K562 (cell line): ENCODE data around the gene LOXL3. TPM values are rescaled to one million over a fixed set of nuclear protein-coding genes. Genes with fewer than 3 reads are reported as not detected.
A peak's percentile ranks its signal among the peaks of the same experiment; 100 is the strongest.

Experiments
- CHD4 ChIP-seq: fragments of 200-600 bp; sonication (generic); IDR thresholded peaks from 3 replicates; pipeline ENCODE4 v1.6.1; 2012; ENCODE audit warnings: low read depth, mild to moderate bottlenecking, mixed read lengths, low read length, inconsistent platforms; ENCODE audit not compliant: insufficient read depth, insufficient replicate concordance, poor library complexity, severe bottlenecking
- ELK3 ChIP-seq: fragments of 450-650 bp; formaldehyde crosslinking; IDR thresholded peaks from 2 replicates; pipeline ENCODE4 v1.4.0; 2020; ENCODE audit warnings: mild to moderate bottlenecking
- HMG20B ChIP-seq: fragments of 250-450 bp; sonication (Bioruptor Pico); IDR thresholded peaks from 2 replicates; pipeline ENCODE4 v1.5.0; 2021; ENCODE audit warnings: mild to moderate bottlenecking
- IRF1 ChIP-seq: sonication (generic); formaldehyde crosslinking; IDR thresholded peaks from 2 replicates; pipeline ENCODE4 v1.8.0; 2022; ENCODE audit warnings: missing genetic modification reagents, mild to moderate bottlenecking, borderline replicate concordance
- JUNB ChIP-seq: fragments of 450-650 bp; formaldehyde crosslinking; conservative IDR thresholded peaks from 2 replicates; pipeline ENCODE4 v1.4.0; 2020; ENCODE audit warnings: mild to moderate bottlenecking
- JUND ChIP-seq, 2 experiments: IDR thresholded peaks; 2 replicates in 1 of 2; 3 replicates in 1 of 2; pipeline ENCODE4 v1.6.1; 2011; ENCODE audit warnings: borderline replicate concordance in 2 of 2, low read depth in 2 of 2, low read length in 2 of 2, improper control_type of control experiment in 1 of 2, missing biosample characterization in 1 of 2, missing genetic modification characterization in 1 of 2, missing genetic modification reagents in 1 of 2
- MEF2D ChIP-seq: conservative IDR thresholded peaks from 2 replicates; pipeline ENCODE4 v1.6.1; 2016; ENCODE audit warnings: low read depth, missing genetic modification characterization, missing compliant biosample characterization
- NR2F6 ChIP-seq: fragments of 450-650 bp; formaldehyde crosslinking; IDR thresholded peaks from 2 replicates; pipeline ENCODE4 v1.4.0; 2020; ENCODE audit warnings: mild to moderate bottlenecking
- PPARD ChIP-seq: fragments of 250-450 bp; sonication (Bioruptor Pico); IDR thresholded peaks from 2 replicates; pipeline ENCODE4 v1.8.0; 2022; ENCODE audit warnings: inconsistent platforms, mild to moderate bottlenecking, moderate library complexity
- PYGO2 ChIP-seq: fragments of 450-650 bp; IDR thresholded peaks from 2 replicates; pipeline ENCODE4 v1.6.1; 2016; ENCODE audit warnings: mild to moderate bottlenecking, missing genetic modification characterization, moderate library complexity, missing compliant biosample characterization
- REST ChIP-seq, 2 experiments: fragments of 450-650 bp; formaldehyde crosslinking in 1 of 2; IDR thresholded peaks; 2 replicates each; pipeline versions ENCODE4 v1.4.0 to v1.6.1; 2014 to 2020; ENCODE audit warnings: mild to moderate bottlenecking in 2 of 2, borderline replicate concordance in 1 of 2, low read depth in 1 of 2
- ZBTB17 ChIP-seq: fragments of 450-650 bp; formaldehyde crosslinking; IDR thresholded peaks from 2 replicates; pipeline ENCODE4 v1.4.0; 2020; ENCODE audit warnings: mild to moderate bottlenecking
- ZNF232 ChIP-seq: sonication (generic); formaldehyde crosslinking; IDR thresholded peaks from 2 replicates; pipeline ENCODE4 v1.8.0; 2022; ENCODE audit warnings: mild to moderate bottlenecking, missing genetic modification reagents
- ZNF449 ChIP-seq: fragments of 250-450 bp; sonication (Bioruptor Pico); IDR thresholded peaks from 2 replicates; pipeline ENCODE4 v1.8.0; 2022; ENCODE audit warnings: moderate library complexity, mild to moderate bottlenecking, inconsistent platforms
- polyA plus RNA-seq, 8 experiments: library from polyadenylated mRNA; depleted of rRNA in 4 of 8; stranded (reverse) in 5 of 8; unstranded in 3 of 8; fragments of >200 nt; fragmentation: Nextera tagmentation in 2 of 8; fragmentation: Illumina TruSeq in 1 of 8; extraction: Ambion mirVana in 2 of 8; extraction: Trizol in 1 of 8; gene quantifications; 2 replicates each; pipeline versions ENCODE4 v1.2.1 to v1.2.3, GENCODE V29; 2011 to 2014; ENCODE audit warnings: inconsistent platforms in 1 of 8, missing spikeins in 1 of 8
- total RNA-seq, 7 experiments: library from RNA; depleted of rRNA in 6 of 7; stranded (reverse); fragments of >200 nt in 6 of 7; fragmentation: Illumina TruSeq in 2 of 7; extraction: Trizol in 2 of 7; gene quantifications; 2 replicates each; pipeline versions ENCODE4 v1.2.1 to v1.2.3, GENCODE V29; 2011 to 2021; ENCODE audit warnings: low replicate concordance in 1 of 7

LOXL3 gene
- total and polyA plus RNA-seq, 9 of the 15 experiments (the other 6 are each of a cell fraction or from before 2014, with no cell fraction given) = 0.22 to 0.99 (median 0.31) TPM

GRCh38 chr2:74548900-74549826 is 4.6 kb downstream of the LOXL3 start (continued):
- TF ChIP-seq REST (IDR thresholded peaks at IDR 0.05; ENCODE audit: borderline replicate concordance) = peak; percentile 23; the same call in 1 of the 2 replicates
- TF ChIP-seq REST (CRISPR knock-in tag; IDR thresholded peaks at IDR 0.05; ENCODE audit: low read depth) = no peak
- TF ChIP-seq JUNB (CRISPR knock-in tag) = no peak
- no peak for TF ChIP-seq MEF2D (tag)
- TF ChIP-seq NR2F6 (CRISPR knock-in tag) = no peak
- TF ChIP-seq PYGO2 = no peak
- no peak for TF ChIP-seq IRF1
- no peak for TF ChIP-seq ELK3 (CRISPR knock-in tag)
- no peak for TF ChIP-seq PPARD (CRISPR knock-in tag)
- no peak for TF ChIP-seq ZNF449
- TF ChIP-seq ZBTB17 (CRISPR knock-in tag) = peak; percentile 89
- TF ChIP-seq HMG20B (CRISPR knock-in tag) = no peak
- TF ChIP-seq ZNF232 = no peak
- TF ChIP-seq CHD4 = no peak
- TF ChIP-seq JUND (IDR thresholded peaks at IDR 0.05; ENCODE audit: borderline replicate concordance, low read depth, low read length) = 0 out of 2 replicates have a peak, but pooled peaks have one; percentile 23
- TF ChIP-seq JUND (tag; IDR thresholded peaks at IDR 0.05; ENCODE audit: borderline replicate concordance, low read depth, low read length) = no peak; the same call in 2 of the 3 replicates
